ENCODE measurements around the gene CCDC3.

Gene CCDC3

GRCh38 chr10:12899546-12899945, 102.0 kb downstream of the CCDC3 start:
- H3K9me3 ChIP-seq (ENCODE audit: control insufficient read depth, low read length), result no peaks in the 10 kb centered on the region
- no peaks in the 10 kb centered on the region for H3K4me1 ChIP-seq (ENCODE audit: control insufficient read depth, insufficient read depth, low read length)
- H3K36me3 ChIP-seq (ENCODE audit: control insufficient read depth, insufficient read depth, low read length), result no peaks in the 10 kb centered on the region
- no peaks in the 10 kb centered on the region for H3K27me3 ChIP-seq (ENCODE audit: control insufficient read depth, insufficient read depth, low read length)
- H3K9ac ChIP-seq (ENCODE audit: low read length), result no peak overlapping the region
- no peak overlapping the region for H3K4me3 ChIP-seq (ENCODE audit: low read length)

- no peak overlapping the region for H3K9ac ChIP-seq (ENCODE audit: low read length)
- H3K4me3 ChIP-seq (ENCODE audit: low read length), result no peak overlapping the region
These were observed 103.2 kb downstream of the CCDC3 start for GRCh38 chr10:12898271-12898670.

GRCh38 chr10:12897278-12897677, 104.2 kb downstream of the CCDC3 start:
- no peaks in the 10 kb centered on the region for H3K9me3 ChIP-seq (ENCODE audit: control insufficient read depth, low read length)
- H3K4me3 ChIP-seq (ENCODE audit: low read length), result no peak overlapping the region
- H3K4me1 ChIP-seq (ENCODE audit: control insufficient read depth, insufficient read depth, low read length), result no peaks in the 10 kb centered on the region
- H3K36me3 ChIP-seq (ENCODE audit: control insufficient read depth, insufficient read depth, low read length), result no peaks in the 10 kb centered on the region
- no peaks in the 10 kb centered on the region for H3K27me3 ChIP-seq (ENCODE audit: control insufficient read depth, insufficient read depth, low read length)
- H3K9ac ChIP-seq (ENCODE audit: low read length), result no peak overlapping the region

More at GRCh38 chr10:12898271-12898670, 103.2 kb downstream of the CCDC3 start:
- Histone ChIP-seq H3K9me3 (ENCODE audit: control insufficient read depth, low read length) (no peaks in the 10 kb centered on the region), H3K27me3 (ENCODE audit: control insufficient read depth, insufficient read depth, low read length) (no peaks in the 10 kb centered on the region), H3K36me3 (ENCODE audit: control insufficient read depth, insufficient read depth, low read length) (no peaks in the 10 kb centered on the region), H3K4me1 (ENCODE audit: control insufficient read depth, insufficient read depth, low read length) (no peaks in the 10 kb centered on the region)

GRCh38 chr10:12896251-12896650, 105.3 kb downstream of the CCDC3 start:
- Histone ChIP-seq H3K9ac (ENCODE audit: low read length) (no peak overlapping the region), H3K36me3 (ENCODE audit: control insufficient read depth, insufficient read depth, low read length) (no peaks in the 10 kb centered on the region), H3K9me3 (ENCODE audit: control insufficient read depth, low read length) (no peaks in the 10 kb centered on the region), H3K4me3 (ENCODE audit: low read length) (no peak overlapping the region), H3K4me1 (ENCODE audit: control insufficient read depth, insufficient read depth, low read length) (no peaks in the 10 kb centered on the region), H3K27me3 (ENCODE audit: control insufficient read depth, insufficient read depth, low read length) (no peaks in the 10 kb centered on the region)

DNA sequence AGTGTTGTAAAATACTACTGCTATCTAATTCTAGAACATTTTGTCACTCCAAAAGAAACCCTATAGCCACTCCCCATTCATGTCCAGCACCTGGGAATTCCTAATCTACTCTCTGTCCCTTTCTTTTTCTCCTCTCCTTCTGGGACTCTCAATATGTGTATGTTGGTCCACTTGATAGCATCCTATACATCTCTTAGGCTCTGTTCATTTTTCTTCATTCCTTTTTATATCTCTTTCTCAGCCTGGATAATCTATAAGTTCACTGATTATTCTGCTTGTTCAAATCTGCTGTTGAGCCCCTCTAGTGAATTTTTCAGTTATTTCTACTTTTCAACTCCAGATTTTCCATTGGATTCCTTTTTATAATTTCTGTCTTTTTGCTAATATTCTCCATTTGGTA, 108.6 kb downstream of the CCDC3 start:
- Histone ChIP-seq H3K4me3 (ENCODE audit: low read length) (no peak overlapping the region), H3K9me3 (ENCODE audit: control insufficient read depth, low read length) (no peaks in the 10 kb centered on the region), H3K4me1 (ENCODE audit: control insufficient read depth, insufficient read depth, low read length) (no peaks in the 10 kb centered on the region), H3K36me3 (ENCODE audit: control insufficient read depth, insufficient read depth, low read length) (no peaks in the 10 kb centered on the region), H3K9ac (ENCODE audit: low read length) (no peak overlapping the region), H3K27me3 (ENCODE audit: control insufficient read depth, insufficient read depth, low read length) (no peaks in the 10 kb centered on the region)

GRCh38 chr10:12890958-12891357, 110.6 kb downstream of the CCDC3 start:
- no peaks in the 10 kb centered on the region for H3K9me3 ChIP-seq (ENCODE audit: control insufficient read depth, low read length)
- no peak overlapping the region for H3K4me3 ChIP-seq (ENCODE audit: low read length)
- H3K27me3 ChIP-seq (ENCODE audit: control insufficient read depth, insufficient read depth, low read length), result no peaks in the 10 kb centered on the region
- no peaks in the 10 kb centered on the region for H3K4me1 ChIP-seq (ENCODE audit: control insufficient read depth, insufficient read depth, low read length)
- no peaks in the 10 kb centered on the region for H3K36me3 ChIP-seq (ENCODE audit: control insufficient read depth, insufficient read depth, low read length)
- no peak overlapping the region for H3K9ac ChIP-seq (ENCODE audit: low read length)

- no peaks in the 10 kb centered on the region for H3K27me3 ChIP-seq (ENCODE audit: control insufficient read depth, insufficient read depth, low read length)
- H3K36me3 ChIP-seq (ENCODE audit: control insufficient read depth, insufficient read depth, low read length), result no peaks in the 10 kb centered on the region
- no peak overlapping the region for H3K4me3 ChIP-seq (ENCODE audit: low read length)
- no peaks in the 10 kb centered on the region for H3K9me3 ChIP-seq (ENCODE audit: control insufficient read depth, low read length)
- no peaks in the 10 kb centered on the region for H3K4me1 ChIP-seq (ENCODE audit: control insufficient read depth, insufficient read depth, low read length)
- H3K9ac ChIP-seq (ENCODE audit: low read length), result no peak overlapping the region
These were observed 113.0 kb downstream of the CCDC3 start for GRCh38 chr10:12888470-12888869.

DNA sequence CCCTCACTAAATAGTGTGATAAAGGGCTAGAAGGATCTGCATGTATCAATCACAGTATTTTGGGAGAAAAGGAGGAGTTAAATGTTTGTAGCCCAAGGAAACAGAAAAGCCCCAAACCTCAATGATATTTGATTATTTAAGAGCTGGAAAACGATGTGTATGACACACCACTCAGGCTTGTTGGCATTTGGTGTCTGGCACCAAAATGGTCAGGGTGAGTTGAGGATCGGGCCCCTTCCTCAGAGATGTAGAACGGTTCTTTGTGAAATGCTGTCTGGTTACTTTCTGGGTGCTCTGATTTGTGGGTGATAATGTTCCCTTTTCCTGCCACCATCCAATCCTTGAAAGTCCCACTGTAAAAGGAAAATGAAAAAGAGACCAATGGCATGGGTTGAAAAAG, 113.7 kb downstream of the CCDC3 start:
- Histone ChIP-seq H3K4me1 (ENCODE audit: control insufficient read depth, insufficient read depth, low read length) (no peaks in the 10 kb centered on the region), H3K4me3 (ENCODE audit: low read length) (no peak overlapping the region), H3K27me3 (ENCODE audit: control insufficient read depth, insufficient read depth, low read length) (no peaks in the 10 kb centered on the region), H3K9me3 (ENCODE audit: control insufficient read depth, low read length) (no peaks in the 10 kb centered on the region), H3K9ac (ENCODE audit: low read length) (no peak overlapping the region), H3K36me3 (ENCODE audit: control insufficient read depth, insufficient read depth, low read length) (no peaks in the 10 kb centered on the region)

DNA sequence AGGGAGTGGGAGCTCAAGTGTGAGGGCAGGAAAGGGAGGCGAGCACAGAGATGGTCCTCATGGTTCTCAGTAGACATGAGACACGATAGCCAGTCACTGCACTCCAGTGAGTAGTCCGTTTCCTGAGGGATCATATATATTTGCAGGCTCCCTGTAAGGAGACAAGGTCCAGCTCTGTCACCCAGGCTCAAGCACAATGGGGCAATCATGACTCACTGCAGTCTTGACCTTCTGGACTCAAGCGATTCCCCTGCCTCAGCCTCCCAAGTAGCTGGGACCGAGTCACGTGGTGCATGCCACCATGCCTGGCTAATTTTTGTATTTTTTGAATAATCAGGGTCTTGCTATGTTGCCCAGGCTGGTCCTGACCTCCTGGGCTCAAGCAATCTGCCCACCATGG, 116.7 kb downstream of the CCDC3 start:
- Histone ChIP-seq H3K27me3 (ENCODE audit: control insufficient read depth, insufficient read depth, low read length) (no peaks in the 10 kb centered on the region), H3K9ac (ENCODE audit: low read length) (no peak overlapping the region), H3K36me3 (ENCODE audit: control insufficient read depth, insufficient read depth, low read length) (no peaks in the 10 kb centered on the region)

GRCh38 chr10:12880423-12880822, 121.1 kb downstream of the CCDC3 start:
- no peaks in the 10 kb centered on the region for H3K36me3 ChIP-seq (ENCODE audit: control insufficient read depth, insufficient read depth, low read length)
- no peak overlapping the region for H3K9ac ChIP-seq (ENCODE audit: low read length)

More for the DNA sequence above, 116.7 kb downstream of the CCDC3 start:
- H3K4me3 ChIP-seq (ENCODE audit: low read length), result no peak overlapping the region
- no peaks in the 10 kb centered on the region for H3K9me3 ChIP-seq (ENCODE audit: control insufficient read depth, low read length)
- H3K4me1 ChIP-seq (ENCODE audit: control insufficient read depth, insufficient read depth, low read length), result no peaks in the 10 kb centered on the region

GRCh38 chr10:12877150-12877549, 124.4 kb downstream of the CCDC3 start:
- Histone ChIP-seq H3K27me3 (ENCODE audit: control insufficient read depth, insufficient read depth, low read length) (no peaks in the 10 kb centered on the region), H3K9ac (ENCODE audit: low read length) (no peak overlapping the region), H3K9me3 (ENCODE audit: control insufficient read depth, low read length) (no peaks in the 10 kb centered on the region), H3K4me1 (ENCODE audit: control insufficient read depth, insufficient read depth, low read length) (no peaks in the 10 kb centered on the region), H3K36me3 (ENCODE audit: control insufficient read depth, insufficient read depth, low read length) (no peaks in the 10 kb centered on the region), H3K4me3 (ENCODE audit: low read length) (no peak overlapping the region)

More at GRCh38 chr10:12880423-12880822, 121.1 kb downstream of the CCDC3 start:
- H3K27me3 ChIP-seq (ENCODE audit: control insufficient read depth, insufficient read depth, low read length), result no peaks in the 10 kb centered on the region
- no peaks in the 10 kb centered on the region for H3K4me1 ChIP-seq (ENCODE audit: control insufficient read depth, insufficient read depth, low read length)
- no peaks in the 10 kb centered on the region for H3K9me3 ChIP-seq (ENCODE audit: control insufficient read depth, low read length)
- H3K4me3 ChIP-seq (ENCODE audit: low read length), result no peak overlapping the region

- Histone ChIP-seq H3K9me3 (ENCODE audit: control insufficient read depth, low read length) (no peaks in the 10 kb centered on the region), H3K27me3 (ENCODE audit: control insufficient read depth, insufficient read depth, low read length) (no peaks in the 10 kb centered on the region)
These were observed 125.2 kb downstream of the CCDC3 start for GRCh38 chr10:12876266-12876665.

GRCh38 chr10:12875100-12875499, 126.4 kb downstream of the CCDC3 start:
- Histone ChIP-seq H3K4me3 (ENCODE audit: low read length) (no peak overlapping the region), H3K36me3 (ENCODE audit: control insufficient read depth, insufficient read depth, low read length) (no peaks in the 10 kb centered on the region), H3K27me3 (ENCODE audit: control insufficient read depth, insufficient read depth, low read length) (no peaks in the 10 kb centered on the region), H3K9ac (ENCODE audit: low read length) (no peak overlapping the region), H3K9me3 (ENCODE audit: control insufficient read depth, low read length) (no peaks in the 10 kb centered on the region), H3K4me1 (ENCODE audit: control insufficient read depth, insufficient read depth, low read length) (no peaks in the 10 kb centered on the region)

More at GRCh38 chr10:12876266-12876665, 125.2 kb downstream of the CCDC3 start:
- H3K4me3 ChIP-seq (ENCODE audit: low read length), result no peak overlapping the region
- no peak overlapping the region for H3K9ac ChIP-seq (ENCODE audit: low read length)
- H3K4me1 ChIP-seq (ENCODE audit: control insufficient read depth, insufficient read depth, low read length), result no peaks in the 10 kb centered on the region
- H3K36me3 ChIP-seq (ENCODE audit: control insufficient read depth, insufficient read depth, low read length), result no peaks in the 10 kb centered on the region

All from mucosa of stomach (tissue), 1 donor.